IMR-90 (cell line): ENCODE results near the gene PLSCR2.

Experiments used
- MXI1 ChIP-seq: IDR thresholded peaks from 2 replicates; pipeline ENCODE4 v1.6.1; 2012; ENCODE audit warnings: low read depth, mild to moderate bottlenecking, low read length, moderate library complexity, borderline replicate concordance
- RAD21 ChIP-seq: IDR thresholded peaks from 2 replicates; pipeline ENCODE4 v1.6.1; 2012; ENCODE audit warnings: low read length, improper control_type of control experiment

GRCh38 chr3:146390957-146391356 is 78.4 kb downstream of the PLSCR2 start:
- TF ChIP-seq RAD21 (no peak), MXI1 (no peak)
